Adrenal gland (tissue), 12 donors: ENCODE measurements around the gene SETX. TPM values are rescaled to one million over a fixed set of nuclear protein-coding genes. Genes with fewer than 3 reads are reported as not detected.

Experiments
- DNase-seq, 7 donors: peaks; one replicate each; pipeline ENCODE4 v3.0.0-alpha.2; 2019 to 2020
- H3K27ac ChIP-seq, 5 donors: fragments of 200-600 bp; sonication (generic) in 4 of 5; 1 replicate in 3 of 5; 2 replicates in 2 of 5; pipeline versions ENCODE4 v1.5.1 to v1.8.0; 2016 to 2020; ENCODE audit warnings: mild to moderate bottlenecking in 1 of 5
- H3K27me3 ChIP-seq: fragments of 200-600 bp; 2 replicates; pipeline ENCODE4 v1.8.0; 2021
- H3K36me3 ChIP-seq, 2 donors: fragments of 200-600 bp; replicated peaks in 1 of 2; 1 replicate in 1 of 2; 2 replicates in 1 of 2; pipeline versions ENCODE4 v1.5.1 to v1.8.0; 2018 to 2022
- H3K4me1 ChIP-seq, 2 donors: fragments of 200-600 bp; replicated peaks in 1 of 2; 1 replicate in 1 of 2; 2 replicates in 1 of 2; pipeline versions ENCODE4 v1.5.1 to v1.8.0; 2018 to 2021
- H3K4me3 ChIP-seq, 4 donors: fragments of 200-600 bp; sonication (generic) in 3 of 4; one replicate each; pipeline ENCODE4 v1.5.1; 2016 to 2018
- H3K9me3 ChIP-seq, 3 donors: fragments of 200-600 bp; sonication (generic) in 1 of 3; replicated peaks in 1 of 3; 1 replicate in 2 of 3; 2 replicates in 1 of 3; pipeline versions ENCODE4 v1.5.1 to v1.8.0; 2016 to 2021
- POLR2A ChIP-seq, 2 donors: fragments of 450-650 bp; IDR thresholded peaks; one replicate each; pipeline ENCODE4 v1.6.1; 2017; ENCODE audit warnings: antibody characterized with exemption in 2 of 2, mild to moderate bottlenecking in 2 of 2, moderate library complexity in 1 of 2
- WGBS, 4 donors: extraction: QIAGEN DNeasy Blood & Tissue Kit in 2 of 4; methylation state at CpG; one replicate each; pipeline versions ENCODE4 v1.1.5 to v1.1.7; 2013 to 2017; 5-methylcytosine and 5-hydroxymethylcytosine counted together
- intact Hi-C, 2 donors: fragments of 100-400 bp; cut with DNase I; formaldehyde crosslinking; loops; one replicate each; pipeline versions ENCODE4 v1.14.1 to v1.15.0; 2022 to 2023
- polyA plus RNA-seq, 3 donors: library from polyadenylated mRNA; stranded (reverse); fragments of 200-250 nt in 2 of 3; fragments of 350-450 nt in 1 of 3; fragmentation: Illumina TruSeq in 1 of 3; extraction: RNeasy Lipid Tissue Mini Kit (QIAGEN cat#74804) in 1 of 3; gene quantifications; one replicate each; pipeline ENCODE4 v1.2.3, GENCODE V29; 2013 to 2014
- total RNA-seq, 9 donors: library from RNA; depleted of rRNA in 4 of 9; stranded (reverse); fragments of >200 nt in 4 of 9; fragments of 120-200 nt in 1 of 9; fragmentation: NEBNext Ultra II Directional in 1 of 9; extraction: Animal tissue kit (Norgen Biotek cat#: 25700) in 1 of 9; gene quantifications; one replicate each; pipeline versions ENCODE4 v1.1.0 to v1.2.4, GENCODE V29; 2013 to 2023
- TF ChIP-seq, protein P1 (sequence below), 6 experiments: fragments of 450-650 bp in 4 of 6; fragments of 200-600 bp in 2 of 6; sonication (generic) in 1 of 6; IDR thresholded peaks; 1 replicate in 5 of 6; 2 replicates in 1 of 6; pipeline versions ENCODE4 v1.5.1 to v1.8.0; 2016 to 2021; ENCODE audit warnings: antibody characterized with exemption in 6 of 6, mild to moderate bottlenecking in 2 of 6, moderate library complexity in 1 of 6
- donor health status: healthy with polysubstance abuse.
- donor health status: Bipolar disorder and iron deficiency.
- donor health status: DM: yes; HTN: yes; CAD: no.
- donor health status: DM: no; HTN: no; CAD: no.
- donor health status: DM: no; HTN: no; CAD: no.
- donor health status: DM: yes; HTN: yes; CAD: no.

Gene SETX
- total and polyA plus RNA-seq, 12 donors: 20.3 to 71.7 (median 42.6) TPM

DNA sequence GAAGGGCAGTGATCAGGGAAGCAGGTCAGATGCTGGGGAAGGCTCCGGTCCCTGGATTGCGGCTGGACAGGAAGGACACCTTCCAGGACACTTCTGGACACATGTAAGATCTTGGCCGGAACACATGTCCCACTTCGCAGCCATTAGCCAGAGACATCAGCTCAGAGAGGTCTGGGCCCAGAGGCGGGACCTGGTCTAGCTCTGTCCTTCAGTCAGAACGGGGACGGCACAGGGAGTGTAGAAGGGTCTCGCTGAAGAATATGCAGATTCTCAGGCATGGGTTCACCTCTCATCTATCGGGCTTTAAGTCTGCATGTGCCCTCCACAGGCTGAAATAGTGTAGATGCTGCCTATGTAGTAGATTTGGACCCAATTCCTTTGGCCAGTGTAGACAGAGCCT lies 119.7 kb downstream of the SETX start:
- Histone ChIP-seq H3K27me3 (peaks cover 6% of the 10 kb centered on the region), H3K27ac (no peak overlapping the region), H3K9me3 (no peaks in the 10 kb centered on the region), H3K4me1 (no peaks in the 10 kb centered on the region), H3K36me3 (no peaks in the 10 kb centered on the region), H3K4me3 (no peak overlapping the region)
- TF ChIP-seq, protein P1, sequence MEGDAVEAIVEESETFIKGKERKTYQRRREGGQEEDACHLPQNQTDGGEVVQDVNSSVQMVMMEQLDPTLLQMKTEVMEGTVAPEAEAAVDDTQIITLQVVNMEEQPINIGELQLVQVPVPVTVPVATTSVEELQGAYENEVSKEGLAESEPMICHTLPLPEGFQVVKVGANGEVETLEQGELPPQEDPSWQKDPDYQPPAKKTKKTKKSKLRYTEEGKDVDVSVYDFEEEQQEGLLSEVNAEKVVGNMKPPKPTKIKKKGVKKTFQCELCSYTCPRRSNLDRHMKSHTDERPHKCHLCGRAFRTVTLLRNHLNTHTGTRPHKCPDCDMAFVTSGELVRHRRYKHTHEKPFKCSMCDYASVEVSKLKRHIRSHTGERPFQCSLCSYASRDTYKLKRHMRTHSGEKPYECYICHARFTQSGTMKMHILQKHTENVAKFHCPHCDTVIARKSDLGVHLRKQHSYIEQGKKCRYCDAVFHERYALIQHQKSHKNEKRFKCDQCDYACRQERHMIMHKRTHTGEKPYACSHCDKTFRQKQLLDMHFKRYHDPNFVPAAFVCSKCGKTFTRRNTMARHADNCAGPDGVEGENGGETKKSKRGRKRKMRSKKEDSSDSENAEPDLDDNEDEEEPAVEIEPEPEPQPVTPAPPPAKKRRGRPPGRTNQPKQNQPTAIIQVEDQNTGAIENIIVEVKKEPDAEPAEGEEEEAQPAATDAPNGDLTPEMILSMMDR (IDR thresholded peaks at IDR 0.05): no peak
- TF ChIP-seq POLR2A (IDR thresholded peaks at IDR 0.05): no peak
- DNase-seq: no peak
- intact Hi-C loops: loop anchor here (5.0 kb wide), 2 partner anchors 68 to 473 kb away; no protein-coding TSS in a partner anchor
- 76 to 90% (median 88%) methylated on average over 8 to 9 of the region's 9 CpGs for WGBS, 4 donors

DNA sequence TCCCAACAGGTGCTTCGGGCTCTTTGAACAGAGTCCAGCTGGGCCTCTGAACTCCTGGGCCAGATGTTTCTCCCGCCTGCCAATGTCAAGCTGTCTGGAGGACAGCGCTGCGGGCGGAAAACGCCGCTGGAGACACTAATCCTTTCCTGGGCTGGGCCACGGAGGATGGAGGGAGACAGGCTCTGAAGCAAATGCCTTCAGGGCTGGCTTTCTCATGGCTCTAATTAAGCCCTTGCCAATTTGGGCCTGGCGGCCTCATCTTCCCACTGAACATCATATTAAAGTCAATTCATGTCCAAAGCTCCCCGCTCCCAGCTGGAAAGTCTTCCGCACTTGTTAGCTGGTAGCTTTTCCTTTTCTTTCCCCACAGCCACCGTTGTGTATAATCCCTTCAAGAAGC lies 120.3 kb downstream of the SETX start:
- no peaks in the 10 kb centered on the region for H3K36me3 ChIP-seq
- intact Hi-C loops: no loop called here
- no peak for DNase-seq
- TF ChIP-seq, protein P1 (IDR thresholded peaks at IDR 0.05): no peak
- no peak for TF ChIP-seq POLR2A (IDR thresholded peaks at IDR 0.05)
- H3K4me1 ChIP-seq: no peaks in the 10 kb centered on the region
- no peaks in the 10 kb centered on the region for H3K9me3 ChIP-seq
- no peak overlapping the region for H3K4me3 ChIP-seq
- no peak overlapping the region for H3K27ac ChIP-seq
- 81 to 86% (median 85%) methylated on average over 5 to 12 of the region's 12 CpGs for WGBS, 4 donors
- peaks cover 6% of the 10 kb centered on the region for H3K27me3 ChIP-seq

DNA sequence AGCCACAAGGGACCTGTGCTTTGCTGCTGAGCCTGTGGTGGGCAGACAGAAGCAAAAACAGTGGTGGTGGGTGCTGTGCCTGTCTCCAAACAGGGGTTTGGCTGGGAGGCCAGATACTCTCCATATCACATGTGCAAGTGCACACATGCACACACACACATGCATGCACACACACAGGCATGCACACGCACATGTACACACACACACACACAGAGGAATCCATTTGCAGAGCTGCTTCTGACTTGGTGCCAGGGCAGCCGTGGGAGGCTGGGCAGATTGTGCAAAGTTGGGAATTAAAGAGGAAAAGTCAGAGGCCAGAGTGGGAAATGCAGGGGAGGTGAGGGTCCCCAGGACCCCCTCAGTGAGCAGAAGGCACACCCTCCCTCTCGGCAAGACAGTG lies 121.6 kb downstream of the SETX start:
- no peak overlapping the region for H3K27ac ChIP-seq
- peaks cover 6% of the 10 kb centered on the region for H3K27me3 ChIP-seq
- no peaks in the 10 kb centered on the region for H3K4me1 ChIP-seq
- H3K36me3 ChIP-seq: no peaks in the 10 kb centered on the region
- DNase-seq: no peak
- H3K9me3 ChIP-seq: no peaks in the 10 kb centered on the region
- intact Hi-C loops: no loop called here
- H3K4me3 ChIP-seq: no peak overlapping the region
- no peak for TF ChIP-seq POLR2A (IDR thresholded peaks at IDR 0.05)
- TF ChIP-seq, protein P1 (IDR thresholded peaks at IDR 0.05): no peak
- WGBS, 4 donors: 68 to 77% (median 71%) methylated on average over 3 of the region's 3 CpGs

DNA sequence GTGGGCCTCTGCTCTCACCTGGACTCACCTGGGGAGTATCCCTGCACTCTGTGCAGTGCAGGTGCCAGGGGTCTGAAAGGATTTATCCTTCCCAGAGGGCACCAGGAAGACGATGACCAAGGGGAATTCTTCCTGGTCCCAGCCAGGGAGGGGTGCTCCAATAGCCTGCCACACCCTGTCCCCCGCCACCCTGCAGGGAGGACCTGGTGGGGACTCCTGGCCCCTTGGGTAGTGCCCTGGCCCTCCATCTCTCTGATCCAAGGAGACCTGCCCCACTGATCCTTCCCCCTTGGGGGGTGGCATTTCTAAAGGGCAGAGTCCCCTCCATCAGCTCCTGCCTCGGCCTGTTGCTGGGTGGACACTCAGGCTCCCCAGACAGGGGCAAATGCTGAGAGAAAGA lies 122.3 kb downstream of the SETX start:
- DNase-seq: no peak
- Histone ChIP-seq H3K27me3 (peaks cover 6% of the 10 kb centered on the region), H3K4me3 (no peak overlapping the region), H3K9me3 (no peaks in the 10 kb centered on the region), H3K4me1 (no peaks in the 10 kb centered on the region), H3K27ac (no peak overlapping the region), H3K36me3 (no peaks in the 10 kb centered on the region)
- intact Hi-C loops: no loop called here
- TF ChIP-seq POLR2A (IDR thresholded peaks at IDR 0.05): no peak
- TF ChIP-seq, protein P1 (IDR thresholded peaks at IDR 0.05): no peak
- 80 to 100% (median 86%) methylated on average over 1 to 3 of the region's 3 CpGs for WGBS, 4 donors
